ENCODE results near the gene NOL4L. TPM values are rescaled to one million over a fixed set of nuclear protein-coding genes. Genes with fewer than 3 reads are reported as not detected.

Gene NOL4L
- total and polyA plus RNA-seq, 2 donors (not counting 3 experiments of a cell fraction or from before 2014, with no cell fraction given): 55.2 to 79.6 TPM

GRCh38 chr20:32396646-32397160 lies 188.4 kb downstream of the NOL4L start:
- H3K27me3 ChIP-seq (ENCODE audit: control insufficient read depth in 2 of 2, insufficient read depth in 2 of 2, low read length in 2 of 2): no peaks in the 10 kb centered on the region
- intact Hi-C loops (cut with micrococcal nuclease) (no loop called here), dilution Hi-C loops (cut with MboI; ENCODE audit: extremely low pct_ligation_motif_present, low sequenced_read_pairs) (no loop called here)
- FAIRE-seq: no peak
- TF ChIP-seq MAX (IDR thresholded peaks at IDR 0.05; ENCODE audit: insufficient read depth, insufficient read length) (no peak), MYC (IDR thresholded peaks at IDR 0.05; ENCODE audit: low read depth, low read length) (no peak), POLR2A (IDR thresholded peaks at IDR 0.05; ENCODE audit: low read depth, low read length) (no peak), JUN (IDR thresholded peaks at IDR 0.05; ENCODE audit: borderline replicate concordance, insufficient read depth, insufficient read length, low read depth) (no peak), POLR2AphosphoS5 (IDR thresholded peaks at IDR 0.05; ENCODE audit: insufficient read depth, low read depth, low read length) (no peak), EZH2 (IDR thresholded peaks at IDR 0.05; ENCODE audit: borderline replicate concordance, low read depth, low read length, severe bottlenecking) (no peak), GATA2 (IDR thresholded peaks at IDR 0.05; ENCODE audit: insufficient read depth, insufficient read length, low read depth, low read length) (no peak), CTCF (IDR thresholded peaks at IDR 0.05; ENCODE audit: extremely low read depth in 1 of 2, insufficient read depth in 1 of 2, low read depth in 1 of 2, low read length in 2 of 2) (no peak), FOS (IDR thresholded peaks at IDR 0.05; ENCODE audit: borderline replicate concordance, insufficient read depth, low read length) (no peak)
- H3K79me2 ChIP-seq (ENCODE audit: control insufficient read depth, insufficient read depth, low read length): peaks cover 82% of the 10 kb centered on the region
- H3K9ac ChIP-seq (replicated peaks; ENCODE audit: extremely low read depth, insufficient read depth, low read length): no peak overlapping the region
- no peak overlapping the region for H2AFZ ChIP-seq (ENCODE audit: low read depth, low read length)
- H3K4me3 ChIP-seq (replicated peaks in 1 of 3; ENCODE audit: insufficient read depth in 1 of 3, low read depth in 1 of 3, low read length in 3 of 3): no peak overlapping the region
- H3K9me1 ChIP-seq (replicated peaks; ENCODE audit: control insufficient read depth, extremely low read depth, insufficient read depth, low read length): no peaks in the 10 kb centered on the region
- H3K36me3 ChIP-seq (ENCODE audit: control insufficient read depth in 2 of 2, extremely low read depth in 1 of 2, insufficient read depth in 2 of 2, low read length in 2 of 2): no peaks in the 10 kb centered on the region
- H3K27ac ChIP-seq (ENCODE audit: insufficient read depth, low read depth, low read length): no peak overlapping the region
- H4K20me1 ChIP-seq (replicated peaks; ENCODE audit: control insufficient read depth, extremely low read depth, insufficient read depth, low read length): peaks cover 6% of the 10 kb centered on the region
- H3K4me2 ChIP-seq (ENCODE audit: insufficient read depth, low read length): no peak overlapping the region
- ChIA-PET CTCF (interaction anchor here (0.6 to 1.8 kb wide), 3 partner anchors 9 to 246 kb away, joined by 3 to 6 read pairs (median 5); no protein-coding TSS in a partner anchor), POLR2A (no interaction called here)
- no peaks in the 10 kb centered on the region for H3K4me1 ChIP-seq (ENCODE audit: control insufficient read depth, extremely low read depth, insufficient read depth, low read length)
- no peaks in the 10 kb centered on the region for H3K9me3 ChIP-seq (replicated peaks; ENCODE audit: control insufficient read depth, insufficient read depth, low read length)
- BruUV-seq (replicated peaks): no TSS peak
- no peak for DNase-seq (ENCODE audit: low read depth, low spot score)

All from endothelial cell of umbilical vein (primary cell).